NCI-H2227 (cell line): ENCODE results near the gene RSPRY1.
"Not testable (repeated sequence)": the region's sequence is repeated elsewhere in the genome, so short reads cannot be mapped to it uniquely, and the experiment has no call there.

Experiments
- DNase-seq: peaks from one replicate; lab custom pipeline; 2025; ENCODE audit not compliant: unreplicated experiment; lab: John Stamatoyannopoulos, UW

Gene RSPRY1

GRCh38 chr16:57185446-57185944 lies 634 bp upstream of the RSPRY1 start:
- peak; percentile 46 for DNase-seq

- DNase-seq: peak; percentile 15
Measured at GRCh38 chr16:57186872-57187854, 1.0 kb downstream of the RSPRY1 start.

- not testable (repeated sequence) for DNase-seq
Measured at GRCh38 chr16:57187902-57188710, 2.0 kb downstream of the RSPRY1 start.

GRCh38 chr16:57188711-57189002 lies 2.5 kb downstream of the RSPRY1 start:
- DNase-seq: no peak

- DNase-seq: not testable (repeated sequence)
Measured at GRCh38 chr16:57189527-57189926, 3.4 kb downstream of the RSPRY1 start.

- no peak for DNase-seq
Measured at GRCh38 chr16:57190136-57190535, 4.0 kb downstream of the RSPRY1 start.

- no peak for DNase-seq
Measured at GRCh38 chr16:57191056-57191571, 5.0 kb downstream of the RSPRY1 start.

GRCh38 chr16:57192146-57192545 lies 6.0 kb downstream of the RSPRY1 start:
- DNase-seq: no peak

GRCh38 chr16:57192720-57193486 lies 6.8 kb downstream of the RSPRY1 start:
- no peak for DNase-seq

GRCh38 chr16:57194512-57194911 lies 8.4 kb downstream of the RSPRY1 start:
- DNase-seq: no peak

- DNase-seq: no peak
Measured at GRCh38 chr16:57196286-57196685, 10.2 kb downstream of the RSPRY1 start.

- no peak for DNase-seq
Measured at GRCh38 chr16:57196753-57197152, 10.6 kb downstream of the RSPRY1 start.

GRCh38 chr16:57200321-57200720 lies 14.2 kb downstream of the RSPRY1 start:
- not testable (repeated sequence) for DNase-seq

- DNase-seq: not testable (repeated sequence)
Measured at GRCh38 chr16:57200926-57201325, 14.8 kb downstream of the RSPRY1 start.

- no peak for DNase-seq
Measured at GRCh38 chr16:57202095-57202886, 16.2 kb downstream of the RSPRY1 start.

GRCh38 chr16:57203451-57203850 lies 17.3 kb downstream of the RSPRY1 start:
- DNase-seq: no peak

- DNase-seq: no peak
Measured at GRCh38 chr16:57204675-57205074, 18.5 kb downstream of the RSPRY1 start.

GRCh38 chr16:57208926-57209325 lies 22.8 kb downstream of the RSPRY1 start:
- no peak for DNase-seq

- no peak for DNase-seq
Measured at GRCh38 chr16:57209780-57210179, 23.7 kb downstream of the RSPRY1 start.

- no peak for DNase-seq
Measured at GRCh38 chr16:57213462-57213861, 27.3 kb downstream of the RSPRY1 start.
